AG08396 (cell line): ENCODE results near the gene INTS11.

Source experiments
- DNase-seq: peaks from one replicate; pipeline ENCODE4 v3.0.0; 2012; ENCODE audit warnings: low spot score, mixed read lengths

The INTS11 gene

DNA sequence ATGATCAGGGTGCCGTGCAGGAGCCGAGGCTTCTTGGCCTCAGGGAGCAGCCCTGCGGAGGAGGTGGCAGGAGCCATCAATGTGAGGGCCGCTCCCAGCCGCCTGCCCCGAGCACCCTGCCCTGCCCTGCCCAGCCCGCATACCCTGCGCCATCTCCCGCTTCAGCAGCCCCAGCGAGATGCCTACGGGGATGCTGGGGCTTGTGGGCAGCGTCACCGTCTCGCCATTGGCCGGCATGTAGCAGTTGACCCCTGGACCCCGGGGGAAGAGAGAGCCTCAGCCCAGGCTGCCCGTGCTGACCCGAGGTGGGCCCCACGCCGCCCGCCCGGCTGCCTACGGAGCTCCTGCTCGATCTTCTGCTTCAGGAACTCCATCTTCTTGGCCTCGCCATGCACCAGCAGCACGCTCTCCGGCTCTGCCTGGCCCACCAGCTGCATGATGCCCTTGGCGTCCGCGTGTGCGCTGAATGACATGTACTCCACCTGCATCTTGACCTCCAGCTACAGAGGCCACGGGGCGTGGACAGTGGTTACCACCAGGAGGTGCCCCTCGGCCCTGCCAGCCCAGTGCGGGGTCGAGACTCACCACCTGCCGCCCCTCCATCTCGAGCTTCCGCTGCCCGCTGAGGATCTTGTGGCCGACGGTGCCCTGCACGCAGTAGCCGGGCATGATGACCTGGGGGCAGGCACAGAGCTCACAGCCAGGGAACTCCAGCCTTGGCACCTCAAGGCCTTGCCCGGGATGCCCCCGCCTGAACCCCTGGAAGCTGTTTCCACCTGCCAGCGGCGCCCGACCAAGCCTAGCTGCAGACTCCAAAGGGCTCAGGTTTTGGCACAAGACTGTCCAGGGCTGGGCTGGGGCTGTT is 11.8 kb downstream of the INTS11 start:
- DNase-seq: no peak

DNA sequence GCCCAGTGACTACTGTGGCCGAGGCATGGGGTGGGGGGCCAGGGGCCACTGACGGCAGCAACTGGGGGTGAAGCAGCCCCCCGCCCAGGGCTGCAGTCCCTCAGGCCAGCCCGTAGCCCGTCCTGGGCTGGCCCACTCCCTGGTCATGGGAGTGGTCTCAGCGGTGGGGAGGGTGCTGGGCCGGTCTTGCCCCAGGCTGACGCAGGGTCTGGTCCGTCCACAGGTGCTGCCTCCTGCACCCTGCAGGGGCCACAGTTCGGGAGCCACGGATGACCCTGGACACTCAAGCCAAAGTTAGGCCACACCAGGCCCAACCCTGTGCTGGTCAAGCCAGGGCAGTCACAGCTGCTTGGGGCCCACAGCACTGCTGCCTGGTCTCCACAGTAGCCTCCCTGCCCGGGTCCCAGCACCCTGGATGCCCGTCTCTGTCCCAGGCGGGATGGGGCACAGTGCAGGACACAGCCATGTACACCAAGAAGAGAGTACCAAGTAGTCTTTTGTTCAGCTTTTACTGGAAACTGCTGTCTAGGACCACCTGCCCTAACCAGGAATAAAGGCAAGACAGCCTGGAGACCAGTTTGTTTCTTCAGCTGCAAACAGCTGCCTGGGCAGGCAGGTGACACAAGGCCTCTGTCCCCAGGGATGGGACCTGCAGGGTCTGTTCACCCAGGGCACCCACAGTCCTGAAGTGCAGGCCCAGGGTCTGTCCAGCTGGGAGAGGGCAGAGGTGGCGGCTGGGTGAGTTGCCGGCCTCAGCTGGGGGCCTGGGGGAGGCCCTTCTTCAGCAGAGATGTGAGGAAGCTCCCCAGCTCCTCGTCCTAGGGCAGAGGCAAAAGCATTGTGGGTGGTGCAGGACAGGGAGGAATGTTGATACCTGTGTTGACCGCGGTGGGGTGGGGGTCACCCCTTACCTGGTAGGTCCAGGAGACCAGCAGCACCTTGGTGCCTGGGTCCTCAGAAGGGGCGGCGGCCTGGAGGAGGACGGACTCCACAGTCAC is 13.1 kb downstream of the INTS11 start:
- no peak for DNase-seq

DNA sequence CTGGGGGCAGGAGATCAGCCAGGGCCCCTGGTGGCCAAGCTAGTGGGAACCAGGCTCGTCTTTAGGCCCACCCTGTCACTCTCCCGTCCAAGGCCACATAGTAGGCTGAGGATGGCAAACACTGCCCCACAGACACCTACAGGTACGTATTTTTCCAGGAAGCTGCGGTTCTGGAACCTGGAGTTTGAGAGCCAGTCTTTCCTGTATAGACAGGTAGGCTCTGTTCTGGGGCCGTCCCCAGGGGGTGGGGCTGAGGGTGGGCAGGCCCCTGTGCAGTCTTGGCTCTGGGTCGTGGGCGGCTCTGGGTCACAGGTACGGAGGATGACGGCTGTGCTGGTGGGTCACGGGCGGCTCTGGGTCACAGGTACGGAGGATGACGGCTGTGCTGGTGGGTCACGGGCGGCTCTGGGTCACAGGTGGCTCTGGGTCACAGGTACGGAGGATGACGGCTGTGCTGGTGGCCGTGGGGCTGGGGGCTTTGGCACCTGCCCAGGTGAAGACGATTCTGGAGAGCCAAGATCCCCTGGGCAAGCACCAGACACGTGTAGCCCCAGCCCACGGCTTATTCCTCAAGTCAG is 13.9 kb downstream of the INTS11 start:
- no peak for DNase-seq

DNA sequence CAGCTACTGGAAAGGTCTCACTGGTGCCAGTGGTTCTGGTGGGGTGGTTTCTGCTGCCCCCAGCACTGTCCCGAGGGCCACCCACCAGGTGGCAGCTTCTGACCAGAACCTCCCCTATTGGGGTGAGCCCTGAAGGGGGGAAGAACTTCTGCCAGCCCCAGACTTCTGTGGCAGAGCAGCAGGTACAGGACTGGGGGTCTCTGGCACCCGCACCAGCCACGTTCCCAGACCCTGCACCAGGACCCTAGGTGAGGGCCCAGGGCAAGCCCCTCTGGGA is 14.4 kb downstream of the INTS11 start:
- no peak for DNase-seq

DNA sequence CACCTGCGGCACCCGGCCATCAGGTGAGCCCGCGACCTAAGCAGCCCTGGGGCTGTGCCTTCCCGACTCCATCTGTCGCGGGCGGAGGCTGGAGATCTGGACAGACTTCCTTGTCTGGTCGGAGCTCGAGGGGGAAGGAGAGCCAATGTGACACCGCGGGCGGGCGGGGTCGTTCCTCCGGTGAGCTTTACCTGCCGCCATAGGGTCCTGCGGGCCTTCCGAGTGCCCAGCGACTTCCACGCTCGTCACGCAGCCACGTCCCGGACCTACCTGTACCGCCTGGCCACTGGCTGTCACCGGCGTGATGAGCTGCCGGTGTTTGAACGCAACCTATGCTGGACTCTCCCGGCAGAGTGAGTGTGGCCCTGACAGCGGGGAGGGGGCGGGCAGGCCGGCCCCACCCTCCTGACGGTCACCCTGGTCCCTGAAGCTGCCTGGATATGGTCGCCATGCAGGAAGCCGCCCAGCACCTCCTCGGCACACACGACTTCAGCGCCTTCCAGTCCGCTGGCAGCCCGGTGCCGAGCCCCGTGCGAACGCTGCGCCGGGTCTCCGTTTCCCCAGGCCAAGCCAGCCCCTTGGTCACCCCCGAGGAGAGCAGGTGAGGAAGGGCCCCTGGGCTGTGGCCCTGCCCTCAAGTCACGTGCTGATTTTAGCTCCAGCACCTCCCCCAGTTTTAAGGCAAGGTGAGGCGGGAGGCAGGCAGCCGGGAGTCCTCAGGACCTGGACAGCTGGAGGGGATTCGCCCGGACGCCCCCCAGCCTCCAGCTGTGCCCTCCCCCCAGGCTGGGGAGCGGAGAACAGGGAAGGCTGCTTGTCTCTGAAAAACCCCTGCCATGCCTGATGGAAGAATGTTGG is 15.0 kb downstream of the INTS11 start:
- no peak for DNase-seq

DNA sequence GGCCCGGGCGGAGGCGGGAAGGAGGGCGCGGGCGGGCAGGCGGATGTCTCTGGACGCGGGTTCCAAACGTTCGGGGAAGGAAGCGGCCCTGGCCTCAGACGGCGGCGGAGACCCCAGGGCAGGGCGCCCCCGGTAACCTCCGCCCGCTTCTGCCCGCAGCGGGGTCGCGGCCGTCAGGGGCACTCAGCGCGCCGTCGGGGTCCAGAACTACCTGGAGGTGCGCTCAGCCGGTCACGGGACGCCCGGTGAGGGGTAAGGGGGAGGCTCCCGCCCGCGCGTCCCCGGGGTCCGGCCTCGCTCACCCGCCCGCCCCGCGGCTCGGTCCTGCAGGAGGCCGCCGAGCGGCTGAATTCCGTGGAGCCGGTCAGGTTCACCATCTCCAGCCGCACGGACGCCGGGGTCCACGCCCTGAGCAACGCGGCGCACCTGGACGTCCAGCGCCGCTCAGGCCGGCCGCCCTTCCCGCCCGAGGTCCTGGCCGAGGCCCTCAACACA is 15.7 kb downstream of the INTS11 start:
- no peak for DNase-seq

DNA sequence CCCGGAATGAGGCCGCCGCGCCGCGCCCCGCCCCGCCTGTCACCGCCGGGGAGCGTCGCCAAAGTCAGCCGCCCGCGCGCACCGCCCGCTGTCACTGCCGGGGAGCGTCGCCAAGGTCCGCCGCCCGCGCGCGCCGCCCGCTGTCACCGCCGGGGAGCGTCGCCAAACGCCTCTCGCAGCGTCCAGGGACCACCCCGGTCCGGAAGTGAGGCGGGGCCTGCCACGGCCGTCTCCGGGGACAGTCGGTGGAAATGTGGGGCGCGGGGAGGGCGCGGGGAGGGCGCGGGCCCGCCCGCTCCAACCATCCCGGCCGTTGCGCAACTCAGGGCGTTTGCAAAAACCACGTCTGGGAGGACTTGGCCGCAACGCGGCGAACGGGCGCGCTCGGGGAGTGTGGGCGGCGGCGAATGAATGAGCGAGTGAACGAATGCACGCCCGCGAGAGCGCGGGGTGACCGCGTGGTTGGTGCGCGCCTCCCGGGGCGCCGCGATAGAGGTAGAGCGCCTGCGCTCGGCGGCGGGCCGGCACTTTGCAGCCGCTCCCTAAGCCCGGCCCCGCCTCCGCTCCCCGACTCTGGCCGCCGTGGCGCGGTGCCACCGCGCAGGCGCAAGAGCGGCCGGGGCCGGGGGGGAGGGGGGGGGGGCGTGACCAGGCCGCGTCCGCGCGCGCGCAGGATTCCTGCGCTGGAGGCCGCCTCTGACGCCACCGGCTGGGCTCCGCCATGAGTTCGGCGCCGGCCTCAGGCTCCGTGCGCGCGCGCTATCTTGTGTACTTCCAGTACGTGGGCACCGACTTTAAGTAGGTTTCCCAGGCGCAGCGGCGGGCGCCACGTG is 16.3 kb downstream of the INTS11 start, which contains the start of the genes ACAP3 and PUSL1:
Gene ACAP3 (minus strand): TSS at position 8 of the 833 bp plus-strand sequence. CDS start 115 bp downstream, outside the sequence.
Gene PUSL1 (plus strand): TSS at position 675 of the 833 bp plus-strand sequence. CDS start 47 bp downstream, at position 722.
- DNase-seq: peak; percentile 100

DNA sequence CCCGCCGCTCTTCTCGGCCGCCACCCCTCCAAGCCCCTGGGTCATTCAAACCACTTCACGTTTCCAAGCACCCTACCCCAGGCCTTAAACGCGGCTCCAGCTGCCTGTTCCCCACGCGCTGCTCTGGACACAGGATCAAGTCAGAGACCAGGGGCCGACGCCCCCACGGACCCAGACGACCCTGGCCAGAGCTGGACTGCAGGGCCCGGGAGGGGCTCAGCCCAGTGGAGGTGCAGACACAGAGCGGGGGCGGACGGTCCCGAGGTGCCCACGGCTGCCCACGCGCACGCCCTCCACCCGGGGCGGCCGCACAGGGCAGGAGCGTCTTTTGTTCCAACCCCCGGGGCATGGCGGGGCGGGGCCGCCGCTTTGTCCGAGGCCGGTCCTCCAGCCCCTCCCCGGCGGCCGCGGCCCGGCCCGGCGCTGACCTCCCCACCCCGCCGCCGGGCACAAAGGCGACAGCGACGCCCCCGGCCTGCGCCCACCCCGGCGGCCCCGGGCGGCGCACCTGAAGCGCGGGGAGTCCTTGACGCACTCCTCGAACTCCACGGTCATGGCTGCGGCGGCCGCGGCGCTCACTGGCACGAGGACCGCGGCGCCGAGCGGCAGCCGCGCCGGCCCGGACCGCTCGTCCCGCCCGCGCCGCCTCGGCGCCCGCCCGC is 17.1 kb downstream of the INTS11 start:
- DNase-seq: peak; percentile 60

DNA sequence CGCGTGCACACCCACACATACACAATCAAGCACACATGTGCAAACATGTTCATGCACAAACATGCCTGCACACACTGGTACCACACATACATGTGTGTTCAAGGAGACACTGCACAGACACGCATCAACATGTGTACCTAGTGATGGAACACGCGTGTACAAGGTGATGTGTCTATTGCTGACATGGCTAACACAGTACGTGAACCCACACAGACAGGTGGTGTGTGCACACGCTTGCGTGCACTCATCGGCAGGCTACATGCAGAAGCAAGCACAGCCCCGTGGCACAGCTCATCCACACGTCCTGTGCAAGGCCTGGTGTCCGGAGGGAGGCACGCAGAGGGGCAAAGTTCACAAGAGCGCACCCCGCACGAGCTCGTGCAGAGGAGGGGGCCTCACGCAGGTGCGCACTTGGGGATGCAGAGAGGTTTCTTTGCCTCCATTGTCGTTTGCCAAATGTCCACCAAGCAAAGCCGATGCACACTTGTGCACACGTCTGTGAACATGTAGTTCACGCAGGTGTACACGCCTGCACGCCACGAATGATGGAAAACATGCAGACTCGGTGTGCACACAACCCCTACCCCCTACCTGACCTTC is 17.7 kb downstream of the INTS11 start:
- no peak for DNase-seq

DNA sequence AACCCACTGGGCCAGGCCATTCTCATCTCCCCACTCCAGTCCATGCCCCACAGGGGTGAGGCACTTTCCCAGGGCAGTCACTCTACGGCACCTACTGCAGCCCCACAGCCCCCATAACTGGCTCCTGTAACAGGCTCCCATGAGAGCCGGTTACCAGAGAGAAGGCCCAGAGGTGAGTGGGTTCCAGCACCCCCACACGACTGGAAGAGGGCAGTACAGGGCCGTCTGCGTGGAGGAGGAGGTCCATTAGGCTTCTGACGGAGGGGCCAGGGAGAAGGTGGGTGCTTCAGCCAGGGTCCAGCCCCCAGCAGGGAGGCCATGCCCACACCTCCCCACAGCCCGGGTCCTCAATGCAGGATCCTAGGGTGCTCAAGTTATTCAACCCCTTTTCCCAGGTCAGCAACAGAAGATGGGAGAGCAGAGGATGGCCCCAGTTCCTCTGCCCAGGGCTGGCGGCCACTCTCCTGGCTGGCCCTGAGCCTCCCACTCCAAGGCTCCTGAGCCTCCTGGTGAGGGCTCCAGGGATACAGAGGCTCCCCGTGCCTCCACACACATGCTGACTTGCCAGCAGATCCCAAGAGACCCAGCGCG is 18.3 kb downstream of the INTS11 start:
- DNase-seq: peak; percentile 54

DNA sequence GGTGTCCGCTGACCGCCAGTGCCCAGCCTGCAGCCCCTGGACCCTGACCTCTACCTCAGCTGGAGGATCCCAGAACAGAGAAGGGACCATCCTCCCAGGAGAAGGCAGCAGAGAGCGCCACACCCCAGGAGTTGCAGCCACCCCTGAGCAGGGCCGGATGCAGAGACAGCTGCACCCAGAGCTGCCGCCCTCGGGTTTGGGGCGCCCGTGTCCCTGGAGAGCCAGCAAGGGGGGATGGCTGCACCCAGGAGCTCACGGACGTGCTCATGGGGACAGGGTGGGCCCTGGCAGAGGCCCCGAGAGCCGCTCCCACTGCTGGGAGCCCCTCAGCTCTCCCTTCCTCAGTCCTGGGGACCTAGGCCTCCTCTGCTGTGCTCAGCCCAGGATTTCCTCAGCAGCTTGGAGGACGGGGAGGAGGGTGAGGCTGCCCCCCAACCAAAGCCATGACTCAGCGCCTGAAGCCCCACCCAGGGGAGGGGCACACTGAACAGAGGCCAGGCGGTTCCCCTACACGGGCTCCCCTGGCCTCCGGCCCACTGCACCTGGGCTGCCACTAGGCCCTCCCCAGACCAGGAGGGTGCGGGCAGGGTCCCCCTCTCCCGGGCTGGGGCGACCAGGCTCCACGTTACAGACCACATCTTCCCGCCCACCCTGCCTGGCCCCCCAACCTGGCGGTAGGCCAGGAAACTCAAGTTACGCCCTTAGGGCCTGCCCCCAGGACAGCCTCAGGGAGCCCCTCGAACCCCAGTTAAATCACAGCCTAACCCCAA is 19.0 kb downstream of the INTS11 start:
- DNase-seq: peak; percentile 85

DNA sequence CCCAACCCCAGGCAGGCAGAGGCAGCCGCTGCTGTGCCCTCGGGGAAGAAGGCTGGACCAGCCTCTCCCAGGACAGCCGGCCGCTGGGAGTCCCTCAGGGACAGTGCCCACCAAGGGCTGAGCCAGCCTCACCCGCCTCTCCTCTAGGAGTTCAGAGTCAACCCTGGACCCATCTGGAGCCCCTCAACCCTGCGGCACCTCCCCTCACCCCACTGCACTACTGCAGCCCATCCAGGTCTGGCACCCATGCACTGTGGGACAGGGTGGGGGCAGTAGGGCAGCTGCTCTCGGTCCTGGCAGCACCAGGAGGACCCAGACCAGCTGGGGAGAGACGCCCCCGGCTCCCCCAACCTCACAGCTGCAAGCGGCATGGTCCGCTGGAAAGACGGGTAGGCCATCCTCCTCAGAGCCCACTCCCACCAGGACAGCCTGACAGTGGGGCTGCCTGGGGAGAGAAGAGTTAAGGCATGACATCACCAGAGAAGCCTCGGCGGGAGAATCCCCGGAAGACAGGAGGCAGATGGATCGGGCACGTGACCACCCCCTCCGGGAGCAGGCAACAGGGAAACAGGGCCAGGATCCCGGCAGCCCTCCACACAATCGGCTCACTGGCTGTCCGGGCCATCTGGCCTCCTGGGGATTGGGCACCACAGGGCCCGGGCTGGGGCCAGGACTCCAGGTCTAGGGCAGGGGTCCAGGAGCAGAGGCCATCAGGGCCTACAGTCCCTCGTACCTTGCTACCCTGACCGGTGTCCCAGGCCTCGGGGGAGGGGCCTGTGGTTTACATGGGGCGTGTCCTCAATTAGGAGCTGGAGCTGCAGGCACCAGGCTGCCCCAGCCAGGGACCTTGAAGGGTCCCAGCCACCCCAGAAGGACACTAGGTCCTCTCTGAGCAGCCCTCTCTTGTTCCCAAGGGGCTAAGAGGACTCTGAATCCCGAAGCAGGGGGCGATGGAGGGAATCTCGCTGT is 19.8 kb downstream of the INTS11 start:
- DNase-seq: peak; percentile 86

DNA sequence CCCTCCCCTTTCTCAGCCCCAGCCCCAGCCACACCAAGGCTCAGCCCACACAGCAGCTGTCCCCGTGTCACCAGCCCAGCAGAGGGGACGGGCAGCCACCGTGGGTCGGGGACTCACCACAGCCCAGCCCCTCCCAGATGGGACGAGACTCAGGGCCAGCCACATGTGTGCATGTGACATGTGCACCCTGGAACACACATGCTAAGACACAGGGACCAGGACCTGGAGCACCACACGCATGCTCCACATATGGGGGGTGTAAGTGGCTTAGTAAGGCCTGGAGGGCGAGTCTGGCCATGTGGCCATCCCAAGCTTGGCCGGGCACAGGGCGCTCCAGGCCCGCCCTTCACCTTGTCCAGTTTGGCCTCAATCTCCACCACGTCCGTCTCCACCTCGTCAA is 20.7 kb downstream of the INTS11 start:
- no peak for DNase-seq

DNA sequence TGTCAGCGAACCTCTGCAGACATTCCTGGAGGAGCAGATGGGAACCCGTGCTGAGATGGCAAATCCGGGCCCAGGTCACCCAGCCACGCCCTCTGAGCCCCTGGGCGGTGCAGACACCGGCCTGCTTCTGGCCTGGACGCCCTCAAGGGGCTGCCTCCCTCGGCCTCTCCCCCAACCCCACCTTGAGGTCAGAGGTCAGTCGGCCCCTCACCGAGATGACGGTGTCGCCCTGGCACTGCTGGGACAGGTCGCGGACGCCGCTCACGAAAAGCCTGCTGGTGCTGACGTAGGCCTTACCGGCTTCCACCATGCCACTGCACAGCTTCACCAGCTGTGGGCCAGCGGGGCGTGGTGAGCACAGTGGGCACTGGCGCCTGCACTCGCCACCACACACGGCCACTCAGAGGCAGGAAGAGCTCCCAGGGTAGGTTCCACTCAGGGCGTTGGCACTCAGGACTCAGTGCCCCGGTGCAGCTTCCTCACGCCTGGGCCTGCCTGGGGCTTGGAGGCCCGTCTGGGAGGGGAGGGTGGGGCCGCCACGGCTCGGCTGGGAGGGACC is 21.4 kb downstream of the INTS11 start:
- DNase-seq: no peak

DNA sequence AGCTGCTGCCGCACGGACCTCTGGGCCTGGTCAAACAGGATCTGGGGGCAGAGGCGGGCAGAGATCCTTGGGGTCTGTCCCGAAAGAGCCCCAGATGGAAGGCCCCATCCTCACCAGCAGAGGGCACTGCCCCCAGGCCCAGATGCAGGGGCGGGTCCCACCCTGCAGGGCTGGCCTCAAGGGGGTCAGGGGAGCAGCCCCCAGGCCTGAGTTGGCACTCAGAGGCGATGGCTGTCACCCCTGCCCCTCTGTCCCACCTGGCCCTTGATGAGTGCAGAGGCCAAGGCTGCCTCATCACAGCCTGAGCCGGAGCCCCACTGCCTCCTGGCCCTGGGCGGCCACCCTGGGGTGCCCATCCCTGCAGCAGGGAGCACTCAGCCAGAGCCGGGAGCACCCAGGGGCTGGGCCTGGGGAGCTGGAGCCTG is 22.4 kb downstream of the INTS11 start:
- DNase-seq: no peak

DNA sequence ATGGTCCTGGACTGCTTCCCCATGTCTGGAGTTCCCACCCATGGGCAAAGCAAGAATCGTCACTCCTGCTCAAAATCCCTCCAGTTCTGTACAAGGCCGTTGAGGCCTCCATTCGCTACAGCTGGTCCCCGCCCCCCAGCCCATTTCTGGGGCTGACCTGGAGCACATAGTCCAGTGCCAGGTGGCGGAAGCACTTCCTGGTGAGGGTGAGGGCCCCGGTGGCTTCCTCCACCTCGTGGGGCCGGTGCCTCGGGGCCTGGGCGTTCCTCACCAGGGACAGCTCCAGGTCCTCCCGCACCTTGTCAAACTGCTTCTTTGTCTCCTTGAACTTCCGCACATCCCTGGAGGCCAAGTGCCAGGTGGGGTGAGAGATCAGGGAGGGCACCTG is 24.1 kb downstream of the INTS11 start:
- no peak for DNase-seq
